OCI-LY7 (cell line): ENCODE measurements around the gene ZG16B. TPM values are rescaled to one million over a fixed set of nuclear protein-coding genes. Genes with fewer than 3 reads are reported as not detected.

ENCODE experiments used
- BruUV-seq: library from RNA; stranded (reverse); fragments of 400-500 nt; replicated peaks from 2 replicates; lab custom pipeline; 2021; lab: Mats Ljungman, UMichigan
- CTCF ChIA-PET: fragments of 300-600 bp; sonication (Branson Sonifier 250); formaldehyde crosslinking; loops from one replicate; lab custom pipeline; 2022; ENCODE audit warnings: antibody characterized with exemption; ENCODE audit not compliant: unreplicated experiment; lab: Charles Lee
- POLR2A ChIA-PET: fragments of 300-600 bp; sonication (Branson Sonifier 250); formaldehyde crosslinking; loops from one replicate; lab custom pipeline; 2022; ENCODE audit warnings: antibody characterized with exemption; lab: Charles Lee
- DNase-seq: peaks from one replicate; pipeline ENCODE4 v3.0.0-alpha.2; 2015; ENCODE audit warnings: low spot score
- H2AFZ ChIP-seq: fragments of 200-600 bp; sonication (generic), shearing (Covaris generic); 2 replicates; pipeline ENCODE4 v1.6.1; 2014; ENCODE audit warnings: mild to moderate bottlenecking, antibody characterized with exemption, low read length, moderate library complexity
- H3K27ac ChIP-seq: fragments of 200-600 bp; sonication (generic); 2 replicates; pipeline ENCODE4 v1.5.1; 2014; ENCODE audit warnings: mixed run types, low read depth, mild to moderate bottlenecking, moderate library complexity, low read length, inconsistent platforms; ENCODE audit not compliant: poor library complexity, severe bottlenecking
- H3K36me3 ChIP-seq: fragments of 200-600 bp; sonication (generic); 2 replicates; pipeline ENCODE4 v1.6.1; 2014; ENCODE audit warnings: mild to moderate bottlenecking, antibody characterized with exemption, low read length, moderate library complexity, mixed read lengths; ENCODE audit not compliant: insufficient read depth
- H3K4me1 ChIP-seq: fragments of 200-600 bp; sonication (generic); 2 replicates; pipeline ENCODE4 v1.5.1; 2014; ENCODE audit warnings: mild to moderate bottlenecking, low read length; ENCODE audit not compliant: insufficient read depth, poor library complexity, severe bottlenecking
- H3K4me2 ChIP-seq: fragments of 200-600 bp; sonication (generic); 2 replicates; pipeline ENCODE4 v1.6.1; 2014; ENCODE audit warnings: mild to moderate bottlenecking, low read length
- H3K4me3 ChIP-seq: fragments of 200-600 bp; sonication (generic); 2 replicates; pipeline ENCODE4 v1.5.1; 2014; ENCODE audit warnings: mild to moderate bottlenecking, low read depth, low read length; ENCODE audit not compliant: poor library complexity, severe bottlenecking
- H3K79me2 ChIP-seq: fragments of 200-600 bp; sonication (generic); 2 replicates; pipeline ENCODE4 v1.6.1; 2016; ENCODE audit warnings: low read depth, mild to moderate bottlenecking, low read length, moderate library complexity, mixed read lengths; ENCODE audit not compliant: insufficient read depth
- H3K9me2 ChIP-seq: fragments of 200-600 bp; sonication (generic); 2 replicates; pipeline ENCODE4 v1.6.1; 2016; ENCODE audit warnings: mild to moderate bottlenecking, low read length, mixed read lengths; ENCODE audit not compliant: insufficient read depth
- H3K9me3 ChIP-seq: fragments of 200-600 bp; sonication (generic); 2 replicates; pipeline ENCODE4 v1.6.1; 2014; ENCODE audit warnings: mild to moderate bottlenecking, mixed run types, low read length, mixed read lengths
- H4K20me1 ChIP-seq: fragments of 200-600 bp; sonication (generic); 2 replicates; pipeline ENCODE4 v1.6.1; 2014; ENCODE audit warnings: mild to moderate bottlenecking, antibody characterized with exemption, low read length, moderate library complexity, mixed read lengths; ENCODE audit not compliant: insufficient read depth
- CTCF ChIP-seq: fragments of 200-600 bp; sonication (generic); conservative IDR thresholded peaks from 2 replicates; pipeline ENCODE4 v1.5.1; 2014; ENCODE audit warnings: mild to moderate bottlenecking, antibody characterized with exemption, low read length, moderate library complexity, mixed read lengths
- EZH2phosphoT487 ChIP-seq: fragments of 200-600 bp; sonication (generic); IDR thresholded peaks from 2 replicates; pipeline ENCODE4 v1.6.1; 2018; ENCODE audit warnings: low read depth, borderline replicate concordance, mild to moderate bottlenecking, mixed run types, antibody characterized with exemption, low read length, moderate library complexity, mixed read lengths
- intact Hi-C: fragments of 100-400 bp; cut with micrococcal nuclease; formaldehyde crosslinking; loops from one replicate; pipeline ENCODE4 v1.10.0; 2022; ENCODE audit not compliant: unreplicated experiment
- total RNA-seq, 2 experiments: library from RNA; depleted of rRNA in 1 of 2; stranded (reverse); fragments of >200 nt in 1 of 2; shearing (Covaris generic) in 1 of 2; gene quantifications; 2 replicates each; pipeline ENCODE4 v1.2.3, GENCODE V29; 2014 to 2022

The ZG16B gene
- total RNA-seq, 2 experiments from 2014 or later, result 2.5 to 4.0 TPM

DNA sequence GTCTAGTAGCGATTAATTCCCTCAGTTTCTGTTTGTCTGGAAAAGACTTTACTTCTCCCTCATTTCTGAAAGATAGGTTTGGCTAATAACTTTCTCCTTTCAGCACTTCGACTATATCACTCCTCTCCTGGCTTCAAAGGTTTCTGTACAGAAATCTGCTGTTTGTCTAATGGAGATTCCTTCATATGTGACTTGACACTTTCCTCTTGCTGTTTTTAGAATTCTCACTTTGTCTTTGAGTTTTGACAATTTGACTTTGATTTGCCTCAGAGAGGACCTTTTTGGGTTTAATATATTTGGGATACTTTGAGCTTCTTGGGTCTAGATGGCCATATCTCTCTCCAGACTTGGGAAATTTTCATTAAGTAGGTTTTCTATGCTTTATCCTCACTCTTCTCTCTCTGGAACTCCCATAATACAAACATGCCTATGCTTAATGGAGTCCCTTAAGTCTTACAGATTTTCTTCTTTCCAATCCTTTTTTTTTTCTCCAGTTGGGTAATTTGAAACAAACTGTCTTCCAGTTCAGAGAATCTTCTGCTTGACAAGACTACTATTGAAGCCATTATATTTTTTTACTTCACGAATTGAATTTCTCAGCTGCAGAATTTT, 20.8 kb upstream of the ZG16B start:
- TF ChIP-seq CTCF, result no peak
- no peak for TF ChIP-seq EZH2phosphoT487
- CTCF ChIA-PET, result no interaction called here

GRCh38 chr16:2810651-2811050, 19.5 kb upstream of the ZG16B start:
- intact Hi-C loops, result no loop called here
- CTCF ChIA-PET, result interaction anchor here (0.6 kb wide), 2 partner anchors 103 to 914 kb away, joined by 3 to 5 read pairs; no protein-coding TSS in a partner anchor

More for the DNA sequence above, 20.8 kb upstream of the ZG16B start:
- Histone ChIP-seq H3K4me3 (no peak overlapping the region), H3K79me2 (no peaks in the 10 kb centered on the region), H3K4me2 (no peak overlapping the region), H3K4me1 (no peaks in the 10 kb centered on the region), H2AFZ (no peak overlapping the region), H3K27ac (no peak overlapping the region), H3K9me3 (no peaks in the 10 kb centered on the region), H3K36me3 (no peaks in the 10 kb centered on the region), H4K20me1 (no peaks in the 10 kb centered on the region), H3K9me2 (no peaks in the 10 kb centered on the region)
- POLR2A ChIA-PET, result no interaction called here
- intact Hi-C loops, result no loop called here
- DNase-seq, result no peak
- BruUV-seq, result no TSS peak

More at GRCh38 chr16:2810651-2811050, 19.5 kb upstream of the ZG16B start:
- no peak for DNase-seq
- BruUV-seq, result no TSS peak
- POLR2A ChIA-PET, result interaction anchor here (0.6 kb wide), 1 partner anchor 1350 kb away, joined by 3 read pairs; no protein-coding TSS in a partner anchor
- Histone ChIP-seq H3K27ac (no peak overlapping the region), H3K4me2 (no peak overlapping the region), H3K36me3 (no peaks in the 10 kb centered on the region), H3K4me1 (peaks cover under 1% of the 10 kb centered on the region), H4K20me1 (no peaks in the 10 kb centered on the region), H3K79me2 (no peaks in the 10 kb centered on the region), H3K9me2 (no peaks in the 10 kb centered on the region), H3K9me3 (no peaks in the 10 kb centered on the region), H3K4me3 (no peak overlapping the region), H2AFZ (no peak overlapping the region)
- no peak for TF ChIP-seq EZH2phosphoT487
- no peak for TF ChIP-seq CTCF
